ENCODE measurements around the gene NLGN1. TPM values are rescaled to one million over a fixed set of nuclear protein-coding genes. Genes with fewer than 3 reads are reported as not detected.

The NLGN1 gene
- total RNA-seq, 1 donor from 2014 or later, result 34.8 TPM

GRCh38 chr3:173744895-173745294 lies 347.4 kb downstream of the NLGN1 start:
- Histone ChIP-seq H3K4me2 (no peak overlapping the region), H3K9me3 (ENCODE audit: low read depth) (no peaks in the 10 kb centered on the region)

DNA sequence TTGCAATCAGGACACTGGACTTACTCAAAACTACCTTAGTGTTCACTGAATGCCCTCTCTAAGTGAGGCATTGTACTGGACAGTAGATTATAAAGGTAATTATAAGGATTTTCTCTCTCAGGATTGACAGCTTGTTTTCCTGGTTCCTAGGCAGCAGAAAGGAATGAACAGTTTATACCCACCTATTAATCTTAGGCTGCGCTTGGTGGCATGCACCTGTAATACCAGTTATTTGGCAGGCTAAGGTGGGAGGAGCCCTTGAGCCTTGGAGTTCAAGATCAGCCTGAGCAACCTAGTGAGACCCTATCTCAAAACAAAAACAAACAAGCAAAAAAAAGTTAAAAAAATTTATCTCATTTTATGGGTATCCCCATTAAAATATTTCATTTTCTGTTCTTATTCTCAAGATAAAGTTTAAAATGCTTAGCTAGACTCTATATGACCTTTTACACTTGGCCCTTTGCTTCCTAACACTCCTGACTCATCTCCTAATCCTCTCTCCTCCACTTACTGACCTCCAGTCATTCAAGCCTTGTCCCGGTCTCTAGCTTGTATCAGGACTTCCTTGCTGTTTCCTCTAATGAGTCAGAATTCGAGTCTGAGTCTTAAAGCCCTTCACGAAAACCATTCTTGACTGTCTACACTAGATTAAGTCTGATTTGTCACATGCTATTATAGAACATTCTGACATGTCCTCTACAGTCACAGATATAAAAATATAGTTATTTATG lies 348.6 kb downstream of the NLGN1 start:
- no peaks in the 10 kb centered on the region for H3K27me3 Mint-ChIP-seq (ENCODE audit: insufficient read depth, low read depth)
- H3K27me3 ChIP-seq, result no peaks in the 10 kb centered on the region
- no peaks in the 10 kb centered on the region for H4K20me1 ChIP-seq (ENCODE audit: low read depth)
- H3K4me1 Mint-ChIP-seq, result peaks cover 7% of the 10 kb centered on the region
- no peak overlapping the region for H3K9ac ChIP-seq
- H3K4me1 ChIP-seq, result no peaks in the 10 kb centered on the region
- no peak for TF ChIP-seq EZH2phosphoT487 (IDR thresholded peaks at IDR 0.05)
- TF ChIP-seq, protein P1, sequence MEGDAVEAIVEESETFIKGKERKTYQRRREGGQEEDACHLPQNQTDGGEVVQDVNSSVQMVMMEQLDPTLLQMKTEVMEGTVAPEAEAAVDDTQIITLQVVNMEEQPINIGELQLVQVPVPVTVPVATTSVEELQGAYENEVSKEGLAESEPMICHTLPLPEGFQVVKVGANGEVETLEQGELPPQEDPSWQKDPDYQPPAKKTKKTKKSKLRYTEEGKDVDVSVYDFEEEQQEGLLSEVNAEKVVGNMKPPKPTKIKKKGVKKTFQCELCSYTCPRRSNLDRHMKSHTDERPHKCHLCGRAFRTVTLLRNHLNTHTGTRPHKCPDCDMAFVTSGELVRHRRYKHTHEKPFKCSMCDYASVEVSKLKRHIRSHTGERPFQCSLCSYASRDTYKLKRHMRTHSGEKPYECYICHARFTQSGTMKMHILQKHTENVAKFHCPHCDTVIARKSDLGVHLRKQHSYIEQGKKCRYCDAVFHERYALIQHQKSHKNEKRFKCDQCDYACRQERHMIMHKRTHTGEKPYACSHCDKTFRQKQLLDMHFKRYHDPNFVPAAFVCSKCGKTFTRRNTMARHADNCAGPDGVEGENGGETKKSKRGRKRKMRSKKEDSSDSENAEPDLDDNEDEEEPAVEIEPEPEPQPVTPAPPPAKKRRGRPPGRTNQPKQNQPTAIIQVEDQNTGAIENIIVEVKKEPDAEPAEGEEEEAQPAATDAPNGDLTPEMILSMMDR (IDR thresholded peaks at IDR 0.05), result no peak
- no peak for TF ChIP-seq EZH2 (IDR thresholded peaks at IDR 0.05)
- H3K9me3 Mint-ChIP-seq, result no peaks in the 10 kb centered on the region
- no peak overlapping the region for H3K27ac Mint-ChIP-seq
- no peak for DNase-seq (ENCODE audit: low spot score)
- no peak overlapping the region for H3K4me3 ChIP-seq
- H3K4me2 ChIP-seq, result no peak overlapping the region
- H3F3A ChIP-seq (ENCODE audit: low read depth), result no peaks in the 10 kb centered on the region
- H3K79me2 ChIP-seq (ENCODE audit: low read depth), result no peaks in the 10 kb centered on the region
- no peaks in the 10 kb centered on the region for H3K9me3 ChIP-seq (ENCODE audit: low read depth)
- no peaks in the 10 kb centered on the region for H3K36me3 ChIP-seq
- no peak overlapping the region for H3K4me3 Mint-ChIP-seq
- no peak overlapping the region for H2AFZ ChIP-seq (replicated peaks)
- no peaks in the 10 kb centered on the region for H3K36me3 Mint-ChIP-seq
- no peak overlapping the region for H3K27ac ChIP-seq

More at GRCh38 chr3:173744895-173745294, 347.4 kb downstream of the NLGN1 start:
- H3K4me1 ChIP-seq, result peaks cover under 1% of the 10 kb centered on the region
- no peaks in the 10 kb centered on the region for H3K9me3 Mint-ChIP-seq
- no peaks in the 10 kb centered on the region for H3K27me3 Mint-ChIP-seq (ENCODE audit: insufficient read depth, low read depth)
- H3K27ac Mint-ChIP-seq, result no peak overlapping the region
- DNase-seq (ENCODE audit: low spot score), result no peak
- H2AFZ ChIP-seq (replicated peaks), result no peak overlapping the region
- no peak overlapping the region for H3K4me3 ChIP-seq
- no peaks in the 10 kb centered on the region for H3F3A ChIP-seq (ENCODE audit: low read depth)
- no peak overlapping the region for H3K9ac ChIP-seq
- no peak overlapping the region for H3K4me3 Mint-ChIP-seq
- H3K4me1 Mint-ChIP-seq, result peaks cover under 1% of the 10 kb centered on the region
- no peaks in the 10 kb centered on the region for H3K79me2 ChIP-seq (ENCODE audit: low read depth)
- H3K27me3 ChIP-seq, result no peaks in the 10 kb centered on the region
- H3K27ac ChIP-seq, result no peak overlapping the region
- H3K36me3 Mint-ChIP-seq, result no peaks in the 10 kb centered on the region
- H3K36me3 ChIP-seq, result no peaks in the 10 kb centered on the region
- no peaks in the 10 kb centered on the region for H4K20me1 ChIP-seq (ENCODE audit: low read depth)
- TF ChIP-seq, protein P1 (IDR thresholded peaks at IDR 0.05), result no peak
- TF ChIP-seq EZH2phosphoT487 (IDR thresholded peaks at IDR 0.05), result no peak
- TF ChIP-seq EZH2 (IDR thresholded peaks at IDR 0.05), result no peak

- H3K4me1 ChIP-seq, result no peaks in the 10 kb centered on the region
- no peak overlapping the region for H3K9ac ChIP-seq
- H3F3A ChIP-seq (ENCODE audit: low read depth), result no peaks in the 10 kb centered on the region
- Mint-ChIP-seq H3K9me3 (no peaks in the 10 kb centered on the region), H3K36me3 (no peaks in the 10 kb centered on the region), H3K27ac (no peak overlapping the region), H3K27me3 (ENCODE audit: insufficient read depth, low read depth) (no peaks in the 10 kb centered on the region), H3K4me1 (peaks cover 7% of the 10 kb centered on the region), H3K4me3 (no peak overlapping the region)
- no peaks in the 10 kb centered on the region for H3K79me2 ChIP-seq (ENCODE audit: low read depth)
- DNase-seq (ENCODE audit: low spot score), result no peak
- H3K27ac ChIP-seq, result no peak overlapping the region
- H3K4me3 ChIP-seq, result no peak overlapping the region
- no peaks in the 10 kb centered on the region for H4K20me1 ChIP-seq (ENCODE audit: low read depth)
- TF ChIP-seq, protein P1 (IDR thresholded peaks at IDR 0.05), result no peak
- TF ChIP-seq EZH2phosphoT487 (IDR thresholded peaks at IDR 0.05), result no peak
- no peak for TF ChIP-seq EZH2 (IDR thresholded peaks at IDR 0.05)
- H3K27me3 ChIP-seq, result no peaks in the 10 kb centered on the region
- H3K36me3 ChIP-seq, result no peaks in the 10 kb centered on the region
- H3K4me2 ChIP-seq, result no peak overlapping the region
- no peaks in the 10 kb centered on the region for H3K9me3 ChIP-seq (ENCODE audit: low read depth)
- no peak overlapping the region for H2AFZ ChIP-seq (replicated peaks)
Observed at GRCh38 chr3:173747427-173747826, 349.9 kb downstream of the NLGN1 start.
